HG03159 (cell line): ENCODE results near the gene PRR36.
"Not testable (repeated sequence)": the region's sequence is repeated elsewhere in the genome, so short reads cannot be mapped to it uniquely, and the experiment has no call there.

Experiments used
- ATAC-seq: cut with Tn5 transposase; IDR thresholded peaks from one replicate; pipeline ENCODE4 v1.9.1; 2021; ENCODE audit warnings: mild to moderate bottlenecking, moderate library complexity; ENCODE audit not compliant: unreplicated experiment

Gene PRR36

DNA sequence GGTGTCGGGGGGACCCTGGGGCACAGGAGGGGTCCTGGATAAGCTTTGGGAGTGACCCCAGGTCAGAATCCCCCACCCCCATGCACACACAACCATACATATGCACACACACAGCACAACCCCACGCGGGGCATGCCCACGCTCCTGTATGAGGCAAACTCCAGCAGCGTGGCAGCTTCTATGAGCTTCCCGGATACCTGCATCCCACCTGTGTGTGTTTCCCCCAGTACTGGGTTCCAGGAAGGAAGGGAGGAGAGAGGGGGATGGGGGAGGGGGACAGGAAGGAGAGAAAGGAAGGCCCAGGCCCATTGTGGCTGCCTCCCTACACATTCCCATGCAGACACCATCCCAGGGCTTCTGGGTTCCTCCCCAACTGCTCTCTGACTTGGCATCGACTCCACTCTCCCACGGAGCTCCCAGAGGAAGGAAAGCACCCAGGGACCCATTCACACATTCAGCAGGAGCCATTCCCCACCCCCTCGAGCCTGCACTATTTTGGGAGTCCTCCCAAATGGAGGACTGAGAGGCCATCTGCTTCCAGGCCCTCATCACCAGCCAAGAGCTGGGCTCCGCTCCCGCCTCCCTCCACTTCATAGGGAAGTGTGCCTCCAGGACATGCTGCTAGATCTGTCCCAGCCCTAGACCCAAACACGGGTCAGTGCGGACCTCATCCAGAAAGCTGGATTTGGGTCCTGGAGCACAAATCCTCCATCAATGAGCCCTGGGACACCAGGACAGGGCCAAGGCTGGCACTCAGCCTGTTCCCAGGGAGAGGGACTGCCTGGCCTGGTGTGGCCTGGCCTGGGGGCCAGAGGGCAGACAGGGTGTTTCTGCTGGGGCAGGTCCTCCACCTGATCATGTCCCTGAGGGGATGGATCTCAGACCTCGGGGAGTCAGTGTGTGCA, 13.2 kb downstream of the PRR36 start:
- ATAC-seq: no peak

DNA sequence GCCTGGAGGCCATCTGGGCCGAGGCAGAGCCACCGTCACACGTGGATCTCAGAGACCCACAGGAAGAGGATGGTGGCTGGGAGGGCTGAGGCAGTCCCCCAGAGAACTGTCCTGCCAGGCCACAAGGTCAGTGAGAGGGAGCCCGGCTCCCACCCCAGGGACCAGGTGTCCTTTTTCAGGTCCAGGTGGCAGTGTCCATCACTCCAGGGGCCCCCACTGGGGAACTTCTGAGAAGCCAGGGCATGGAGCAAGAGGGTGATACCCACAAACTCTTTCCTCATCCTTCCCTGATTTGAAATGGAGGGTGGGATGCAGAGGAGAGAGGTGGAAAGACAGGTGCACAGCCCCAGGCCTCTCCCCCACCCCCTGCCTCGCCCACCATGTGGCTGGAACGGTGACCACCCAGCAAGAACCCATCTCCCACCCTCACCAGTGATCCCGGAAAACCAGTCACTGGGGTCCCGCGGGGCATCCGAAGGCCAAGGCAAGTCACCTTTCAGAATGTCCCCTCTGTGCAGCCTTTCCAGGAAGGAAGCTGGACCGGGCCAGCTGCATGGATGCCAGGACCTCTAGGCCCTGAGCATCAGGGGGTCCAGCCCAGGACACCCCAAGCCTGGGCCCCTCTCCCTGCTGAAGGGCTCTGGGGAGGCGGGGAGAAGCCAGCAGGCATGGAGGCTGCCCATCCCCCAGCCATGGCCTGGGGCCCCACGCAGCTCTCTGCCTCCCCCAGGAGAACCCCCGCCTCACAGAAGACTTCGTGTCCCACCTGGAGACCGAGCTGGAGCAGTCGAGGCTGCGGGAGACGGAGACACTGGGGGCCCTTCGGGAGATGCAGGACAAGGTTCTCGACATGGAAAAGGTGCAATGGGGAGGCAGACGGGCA, 14.1 kb downstream of the PRR36 start:
- ATAC-seq: no peak

DNA sequence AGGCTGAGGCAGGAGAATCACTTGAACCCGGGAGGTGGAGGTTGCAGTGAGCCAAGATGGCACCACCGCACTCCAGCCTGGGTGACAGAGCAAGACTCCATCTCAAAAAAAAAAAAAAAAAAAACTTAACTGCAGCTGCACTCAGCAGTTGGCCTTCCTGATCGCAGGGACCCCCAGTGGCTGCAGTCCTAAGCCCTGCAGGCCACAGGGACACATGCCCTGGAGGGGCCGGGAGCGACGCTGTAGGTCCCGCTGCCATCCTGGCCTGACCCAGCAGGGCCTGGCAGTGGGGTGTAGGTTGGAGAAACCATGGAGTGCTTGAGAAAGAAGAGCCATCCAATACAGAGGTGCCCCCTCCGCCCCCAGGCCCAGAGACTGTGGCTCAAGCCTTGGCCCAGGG, 15.1 kb downstream of the PRR36 start:
- ATAC-seq: not testable (repeated sequence)

DNA sequence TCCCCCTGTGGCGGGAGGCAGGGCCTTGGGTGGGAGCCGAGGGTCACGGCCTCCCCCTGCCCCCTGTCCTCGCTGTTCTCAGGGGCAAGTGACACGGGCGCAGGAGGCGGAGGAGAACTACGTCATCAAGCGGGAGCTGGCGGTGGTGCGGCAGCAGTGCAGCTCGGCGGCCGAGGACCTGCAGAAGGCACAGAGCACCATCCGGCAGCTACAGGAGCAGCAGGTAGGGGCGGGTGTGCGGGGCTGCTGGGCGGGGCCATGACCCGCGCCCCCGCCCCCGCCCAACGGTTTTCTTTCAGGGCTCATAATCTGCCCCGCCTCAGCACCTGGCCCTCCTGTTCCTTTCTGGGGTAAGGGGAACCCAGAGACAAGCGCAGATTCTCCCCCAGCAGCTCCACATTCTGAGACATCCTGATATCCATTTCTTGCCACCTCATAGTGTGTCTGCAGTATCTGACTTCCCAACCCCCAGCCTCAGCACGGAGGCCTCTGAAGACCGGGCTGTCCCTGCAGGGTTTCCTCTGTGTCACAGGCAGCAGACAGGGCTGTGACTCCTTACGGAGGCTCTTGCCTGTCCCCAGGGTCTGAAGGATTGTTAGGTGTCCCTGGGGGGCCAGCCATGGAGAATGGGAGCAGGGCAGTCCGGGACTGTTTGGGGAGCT, 15.9 kb downstream of the PRR36 start:
- ATAC-seq: no peak

DNA sequence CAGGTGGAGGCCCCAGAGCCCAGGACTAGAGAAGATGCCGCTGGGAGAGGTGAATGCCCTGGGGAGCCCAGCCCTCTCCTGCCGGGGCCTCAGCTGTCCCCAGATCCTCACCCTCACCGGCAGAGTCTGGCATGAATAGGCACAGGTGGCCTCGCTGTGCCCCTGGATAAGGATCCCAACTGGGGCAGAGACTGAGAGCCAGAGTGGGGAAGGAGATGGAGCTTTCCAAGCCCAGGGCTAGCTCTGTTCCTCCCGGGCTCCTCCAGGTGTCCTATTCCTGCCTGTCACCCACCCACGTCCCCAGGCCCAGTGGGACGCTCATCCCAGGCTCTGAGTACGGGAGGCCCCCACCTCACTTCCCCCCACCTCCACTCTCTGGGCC, 16.5 kb downstream of the PRR36 start:
- ATAC-seq: no peak

DNA sequence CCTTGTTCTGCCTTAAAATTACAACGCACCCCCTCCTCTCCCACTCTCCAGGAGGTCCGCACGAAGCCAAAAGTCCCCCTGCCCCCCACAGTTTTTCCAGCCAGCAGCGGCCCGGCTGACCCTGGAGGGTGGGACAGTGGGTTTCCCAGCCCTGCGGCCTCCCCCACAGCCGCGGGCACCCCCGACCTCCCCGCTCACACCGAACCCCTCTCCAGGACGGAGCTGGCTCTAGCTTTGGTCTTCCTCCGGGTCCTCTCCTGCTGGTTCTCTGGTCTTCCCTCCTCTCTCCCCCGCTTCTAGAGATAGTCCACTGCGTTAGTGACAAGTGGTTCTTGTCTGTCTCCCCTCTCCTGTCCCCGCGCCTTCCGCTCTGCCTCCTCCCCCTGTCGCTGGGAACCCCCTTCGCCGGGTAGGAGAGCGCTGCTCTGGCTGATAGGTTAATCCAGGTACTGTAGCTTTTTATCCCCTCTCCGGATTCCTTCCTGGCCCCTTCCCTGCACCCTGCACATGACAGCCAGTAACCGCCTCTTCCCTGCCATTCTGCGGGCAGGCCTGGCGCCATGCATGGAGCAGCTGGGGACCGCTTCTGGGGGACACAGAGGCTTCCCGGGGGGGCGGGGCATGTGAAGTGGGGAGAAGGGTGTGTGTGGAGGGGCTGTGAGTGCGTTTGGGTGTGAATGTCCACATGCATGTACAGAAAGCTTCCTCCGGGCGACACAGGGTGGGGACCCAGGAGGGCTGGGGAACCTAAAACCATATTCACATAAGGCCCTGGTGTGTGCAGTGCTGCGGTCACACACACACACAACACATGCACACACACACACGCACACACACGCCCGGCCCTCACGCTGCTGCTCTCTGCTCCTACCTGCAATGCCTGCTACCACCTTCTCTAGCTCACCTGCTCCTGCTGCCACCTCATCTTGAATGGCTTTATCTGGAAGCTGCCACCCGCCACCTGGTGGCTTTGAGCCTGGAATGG, 17.2 kb downstream of the PRR36 start:
- no peak for ATAC-seq

DNA sequence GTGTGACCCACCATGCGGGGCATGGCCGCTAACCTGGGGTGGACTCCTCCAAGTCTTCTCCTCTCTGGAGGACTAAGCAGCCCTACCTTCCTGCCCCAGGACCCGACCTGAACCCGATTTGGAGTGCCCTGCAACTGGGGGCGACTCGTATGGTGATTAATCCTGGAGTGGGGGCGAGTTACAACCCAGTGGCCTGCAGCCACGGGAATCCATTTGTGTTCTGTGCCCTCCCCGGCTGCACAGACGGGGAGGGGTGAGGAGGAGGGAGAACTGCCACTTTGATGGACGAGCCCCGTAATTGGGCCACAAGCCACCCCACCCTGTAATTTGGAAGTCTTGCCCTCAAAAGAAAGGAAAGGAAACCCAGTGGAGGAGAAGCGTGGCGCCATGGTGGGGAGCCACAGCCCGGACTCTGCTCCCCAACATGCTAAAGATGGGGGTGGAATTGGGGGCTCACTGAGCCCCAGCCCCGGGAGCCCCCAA, 18.0 kb downstream of the PRR36 start:
- no peak for ATAC-seq

DNA sequence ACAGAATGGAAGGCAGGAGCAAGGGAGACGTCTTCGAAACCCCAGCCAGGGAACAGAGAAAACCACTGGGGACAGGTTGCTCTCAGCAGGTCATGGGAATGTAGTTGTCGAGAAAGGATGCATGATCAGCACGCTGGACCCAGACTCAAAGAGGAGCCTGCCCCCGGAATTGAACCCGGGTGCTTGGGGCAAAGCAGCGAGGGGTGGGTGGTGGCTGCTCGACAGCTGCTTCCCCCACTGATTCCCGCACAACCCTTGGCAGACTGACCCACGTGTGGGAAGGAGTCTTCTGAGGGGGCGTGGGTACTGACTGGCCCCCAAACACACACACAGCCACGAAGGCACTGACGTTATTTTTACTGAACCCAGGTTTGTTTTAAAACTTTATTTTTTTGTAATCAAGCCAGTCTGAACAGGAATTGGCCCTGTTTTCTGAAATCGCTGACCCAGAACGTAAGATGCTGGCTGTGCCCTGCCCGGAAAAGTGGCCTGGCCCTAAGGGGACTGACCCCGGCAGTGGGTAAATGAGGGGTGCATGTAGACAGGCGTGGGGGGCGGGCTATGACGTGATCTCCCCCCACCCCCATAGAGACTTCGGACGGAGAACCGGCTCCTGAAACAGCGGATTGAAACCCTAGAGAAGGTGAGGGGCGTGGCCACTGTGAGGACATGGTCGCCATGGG, 18.6 kb downstream of the PRR36 start:
- no peak for ATAC-seq

DNA sequence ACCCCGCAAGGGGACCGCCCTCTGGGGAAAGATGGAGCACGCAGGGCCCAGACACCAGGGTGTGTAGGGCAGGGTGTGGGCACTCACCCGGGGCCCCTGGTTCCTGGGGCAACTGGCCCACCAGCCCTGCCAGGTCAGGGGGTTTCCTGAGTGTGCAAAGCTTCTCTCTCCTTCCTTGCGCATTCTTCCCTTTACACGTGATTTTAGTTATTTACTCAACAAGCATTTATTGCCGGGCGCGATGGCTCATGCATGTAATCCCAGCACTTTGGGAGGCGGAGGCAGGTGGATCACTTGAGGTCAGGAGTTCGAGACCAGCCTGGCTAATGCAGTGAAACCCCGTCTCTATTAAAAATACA, 20.4 kb downstream of the PRR36 start:
- ATAC-seq: no peak

DNA sequence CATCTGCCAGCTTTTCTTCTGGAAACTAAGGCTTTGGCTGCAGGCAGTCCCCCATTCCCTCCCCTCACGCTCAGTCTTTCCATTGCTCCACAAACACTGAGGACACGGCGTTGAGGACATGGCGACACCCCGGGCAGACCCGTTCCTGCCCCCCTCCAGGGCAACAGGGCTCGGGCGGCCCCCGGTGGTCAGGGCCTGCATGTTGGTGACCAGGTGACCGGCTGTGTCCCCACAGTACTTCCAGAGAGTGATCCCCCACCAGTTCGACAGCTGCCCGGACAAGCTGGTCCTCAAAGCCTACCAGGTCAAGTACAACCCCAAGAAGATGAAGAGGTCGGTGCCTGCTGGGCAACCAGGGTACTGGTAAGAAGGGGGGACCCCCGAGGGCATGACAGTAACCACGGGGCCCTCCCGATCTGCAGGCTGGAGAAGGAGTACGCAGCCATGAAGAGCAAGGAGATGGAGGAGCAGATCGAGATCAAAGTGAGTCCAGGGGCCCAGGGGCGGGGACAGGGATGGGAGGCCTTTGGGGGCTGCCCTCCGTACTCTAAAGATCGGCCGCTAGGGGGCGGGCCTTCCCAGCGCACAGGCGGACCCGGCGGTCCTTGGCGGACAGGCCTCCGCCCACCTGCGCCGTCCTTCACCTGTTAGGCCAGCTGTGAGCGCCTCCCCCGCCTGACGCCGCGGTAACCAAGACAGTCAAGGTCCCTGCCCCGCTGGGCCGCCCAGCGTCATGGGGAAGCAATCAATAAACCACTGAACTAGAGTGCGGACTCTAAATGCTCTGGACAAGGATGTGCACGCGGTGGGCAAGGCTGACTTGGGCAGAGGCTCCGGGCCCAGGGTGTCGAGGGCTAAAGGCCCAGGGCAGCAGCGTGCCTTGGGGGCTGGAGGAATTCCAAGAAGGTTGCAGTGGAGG, 21.1 kb downstream of the PRR36 start:
- no peak for ATAC-seq

DNA sequence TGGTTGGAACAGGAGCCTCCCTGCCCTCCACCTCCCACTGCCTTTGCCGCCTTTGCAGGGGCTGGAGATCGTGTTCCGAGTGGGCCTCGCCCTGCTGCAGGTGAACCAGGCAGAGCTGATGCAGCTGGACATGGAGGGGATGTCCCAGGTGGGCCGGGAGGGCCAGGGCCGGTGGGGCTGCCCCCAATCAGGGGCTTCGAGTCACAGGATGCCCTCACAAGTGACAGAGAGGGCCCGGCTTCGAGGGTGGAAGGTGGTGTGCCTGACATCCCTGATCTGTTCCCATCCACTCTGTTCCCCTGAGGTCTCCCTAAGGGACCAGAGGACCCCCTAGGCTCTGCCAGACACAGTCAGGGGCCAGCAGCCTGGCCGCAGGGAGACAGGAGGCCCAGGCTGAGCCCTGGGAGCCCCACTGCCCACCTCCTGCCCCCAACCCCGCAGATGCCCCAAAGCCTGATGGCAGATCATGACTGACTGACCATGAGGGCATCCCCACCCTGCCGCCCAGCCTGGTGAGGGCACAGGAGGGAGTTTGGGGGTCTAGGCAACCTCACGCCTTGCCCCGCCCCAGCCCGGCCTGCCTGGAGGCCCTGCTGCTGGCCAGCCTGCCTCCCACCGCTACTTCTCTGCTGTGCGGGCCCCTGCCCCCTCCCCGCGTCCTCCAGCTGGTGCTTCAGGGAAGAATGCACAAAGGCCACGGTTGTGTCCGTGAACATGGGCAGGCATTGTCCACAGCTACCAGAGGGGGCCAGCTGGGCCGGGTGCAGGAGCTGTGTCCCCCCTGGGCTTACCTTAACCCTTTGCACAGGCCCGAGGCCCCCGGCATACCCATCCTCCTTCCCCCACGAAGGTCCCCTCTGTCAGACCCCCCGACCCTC, 22.3 kb downstream of the PRR36 start:
- no peak for ATAC-seq

DNA sequence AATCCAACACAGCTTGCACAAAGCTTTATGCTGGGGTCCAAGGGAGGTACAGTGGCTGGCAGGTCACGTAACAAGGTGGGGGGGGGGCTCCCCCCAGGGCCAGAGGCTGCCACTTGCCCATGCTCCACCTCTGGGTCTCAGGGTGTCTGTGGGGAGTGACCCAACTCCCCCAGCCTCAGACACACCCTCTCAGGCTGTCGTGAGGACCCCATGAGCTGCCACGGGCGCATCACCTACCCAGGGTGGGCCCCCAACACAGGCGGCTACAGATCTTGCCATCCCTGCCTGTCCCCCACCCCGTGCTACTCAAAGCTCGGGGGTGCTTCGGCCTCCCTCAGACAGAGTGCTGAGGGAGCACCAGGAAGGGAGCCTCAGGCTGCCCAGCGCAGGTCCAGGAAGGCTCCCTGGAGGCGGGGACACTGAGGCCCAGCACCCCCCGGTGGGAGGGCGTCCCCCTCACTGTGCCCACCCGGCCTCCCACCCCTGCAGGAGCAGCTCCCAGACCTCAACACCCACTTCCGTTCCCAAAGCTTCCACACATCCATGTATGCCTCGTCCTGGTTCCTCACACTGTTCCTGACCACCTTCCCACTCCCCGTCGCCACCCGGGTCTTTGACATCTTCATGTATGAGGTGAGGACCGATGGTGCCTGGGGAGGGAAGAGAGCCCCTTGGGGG, 23.1 kb downstream of the PRR36 start:
- no peak for ATAC-seq

DNA sequence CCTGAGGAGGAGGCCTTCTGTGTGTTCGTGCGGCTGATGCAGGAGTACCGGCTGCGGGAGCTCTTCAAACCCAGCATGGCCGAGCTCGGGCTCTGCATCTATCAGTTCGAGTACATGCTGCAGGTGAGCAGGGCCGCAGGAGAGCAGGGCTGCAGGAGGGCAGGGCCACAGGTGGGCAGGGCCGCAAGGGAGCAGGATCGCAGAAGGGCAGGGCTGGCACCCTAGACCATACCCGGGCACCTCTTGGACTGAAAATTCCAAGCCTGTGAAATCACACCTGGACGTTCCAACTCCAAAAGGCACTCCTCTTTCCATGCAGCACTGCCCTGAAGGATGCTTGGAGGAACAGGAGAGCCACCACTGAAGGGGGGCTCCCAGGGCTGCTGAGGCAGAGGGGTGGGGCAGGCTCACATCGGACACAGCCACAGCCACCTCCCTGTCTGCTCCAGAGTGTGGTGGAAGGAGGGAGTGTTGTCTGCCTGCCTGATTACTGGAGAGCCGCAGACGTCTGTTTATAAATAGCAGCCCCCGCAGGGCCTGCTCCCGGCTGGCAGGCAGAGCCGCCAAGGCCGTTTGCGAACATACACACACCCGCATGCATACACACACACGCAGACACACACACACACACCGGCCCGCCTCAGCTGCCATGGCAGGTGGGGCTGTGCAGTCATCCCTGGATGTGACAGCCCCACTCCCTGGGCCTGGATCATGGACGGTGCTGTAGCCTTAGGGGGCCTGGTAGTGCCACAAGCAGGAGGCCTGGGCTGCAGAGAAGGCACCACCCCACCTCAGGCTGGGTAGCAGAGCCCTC, 24.0 kb downstream of the PRR36 start:
- no peak for ATAC-seq

DNA sequence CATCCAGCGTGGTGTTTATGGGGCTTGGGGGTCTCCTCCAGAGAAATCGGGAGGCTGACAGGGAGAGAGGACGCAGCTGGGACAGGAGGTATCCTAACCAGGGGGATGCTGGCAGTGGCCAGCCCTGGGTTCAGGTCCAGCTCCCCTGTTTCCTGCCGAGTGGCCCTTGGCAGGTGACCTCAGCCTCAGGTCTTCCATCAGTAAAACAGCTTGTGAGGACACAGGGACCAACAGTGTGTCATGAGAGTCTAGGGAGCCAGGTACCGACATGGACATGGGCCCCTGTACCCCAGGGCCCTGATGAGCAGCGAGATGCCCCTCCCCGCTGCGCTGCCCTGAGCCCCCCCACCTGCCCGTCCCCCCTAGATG, 24.6 kb downstream of the PRR36 start:
- ATAC-seq: no peak

DNA sequence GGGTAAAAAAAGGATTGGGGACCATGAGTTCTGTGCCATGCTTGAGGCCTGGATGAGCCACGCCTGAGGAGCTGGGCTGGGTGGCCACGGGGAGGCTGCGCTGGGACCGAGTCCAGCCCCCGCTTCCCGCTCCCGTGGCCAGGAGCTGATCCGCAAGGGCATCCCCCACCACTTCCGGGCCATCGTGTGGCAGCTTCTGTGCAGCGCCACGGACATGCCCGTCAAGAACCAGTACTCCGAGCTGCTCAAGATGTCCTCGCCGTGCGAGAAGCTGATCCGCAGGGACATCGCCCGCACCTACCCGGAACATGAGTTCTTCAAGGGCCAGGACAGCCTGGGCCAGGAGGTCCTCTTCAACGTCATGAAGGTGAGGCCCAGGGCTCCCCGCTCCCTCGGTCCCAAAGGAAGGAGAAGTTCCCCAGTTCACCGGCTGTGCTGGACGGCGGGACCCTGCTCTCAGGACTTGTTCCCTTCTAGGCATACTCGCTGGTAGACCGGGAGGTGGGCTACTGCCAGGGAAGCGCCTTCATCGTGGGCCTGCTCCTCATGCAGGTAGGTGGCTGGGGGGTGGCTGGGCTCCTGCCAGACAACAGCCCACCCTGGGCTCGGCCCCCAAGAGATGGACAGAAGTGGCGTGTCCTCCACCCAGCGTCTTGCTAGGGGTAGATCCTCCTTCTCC, 25.3 kb downstream of the PRR36 start:
- no peak for ATAC-seq

DNA sequence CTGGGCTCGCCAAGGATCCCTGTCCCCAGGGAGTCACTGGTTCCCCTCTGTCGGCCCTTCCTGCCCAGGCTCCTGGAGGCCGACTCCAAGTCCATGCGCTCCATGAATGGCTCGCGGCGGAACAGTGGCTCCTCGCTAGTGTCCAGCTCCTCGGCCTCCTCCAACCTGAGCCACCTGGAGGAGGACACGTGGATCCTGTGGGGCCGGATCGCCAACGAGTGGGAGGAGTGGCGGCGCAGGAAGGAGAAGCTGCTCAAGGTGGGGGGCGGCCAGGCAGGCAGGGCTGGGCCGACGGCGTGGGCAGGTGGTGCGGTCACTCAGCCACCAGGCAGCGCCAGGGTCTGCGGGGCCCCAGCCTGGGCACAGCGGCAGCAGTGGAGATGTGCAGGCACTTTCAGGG, 26.5 kb downstream of the PRR36 start:
- ATAC-seq: no peak
